ENCODE results near the gene CTDSP1. TPM values are rescaled to one million over a fixed set of nuclear protein-coding genes. Genes with fewer than 3 reads are reported as not detected.

CTDSP1 gene
- total and polyA plus RNA-seq, 8 donors: 43.3 to 188 (median 108) TPM

- peaks cover 57 to 72% (median 71%) of the 10 kb centered on the region in 4 donors for H3K4me1 ChIP-seq
- WGBS, 5 donors: 58 to 63% (median 59%) methylated on average over 10 to 16 of the region's 16 CpGs
- no peaks in the 10 kb centered on the region for H3K9me3 ChIP-seq
- H3K36me3 ChIP-seq: peaks cover 35 to 44% (median 41%) of the 10 kb centered on the region in 4 donors
- intact Hi-C loops (cut with DNase I; ENCODE audit: low total_unique reads): no loop called here
- H3K4me3 ChIP-seq: no peak overlapping the region
- no peaks in the 10 kb centered on the region for H3K27me3 ChIP-seq
- DNase-seq: peak in 1 of 2 donors; percentile 60
- peak overlapping the region; percentile 73 to 100 (median 90) for H3K27ac ChIP-seq
- TF ChIP-seq EP300 (IDR thresholded peaks at IDR 0.05) (no peak), POLR2A (IDR thresholded peaks at IDR 0.05) (no peak), POLR2AphosphoS5 (IDR thresholded peaks at IDR 0.05) (no peak)
- TF ChIP-seq, protein P1, sequence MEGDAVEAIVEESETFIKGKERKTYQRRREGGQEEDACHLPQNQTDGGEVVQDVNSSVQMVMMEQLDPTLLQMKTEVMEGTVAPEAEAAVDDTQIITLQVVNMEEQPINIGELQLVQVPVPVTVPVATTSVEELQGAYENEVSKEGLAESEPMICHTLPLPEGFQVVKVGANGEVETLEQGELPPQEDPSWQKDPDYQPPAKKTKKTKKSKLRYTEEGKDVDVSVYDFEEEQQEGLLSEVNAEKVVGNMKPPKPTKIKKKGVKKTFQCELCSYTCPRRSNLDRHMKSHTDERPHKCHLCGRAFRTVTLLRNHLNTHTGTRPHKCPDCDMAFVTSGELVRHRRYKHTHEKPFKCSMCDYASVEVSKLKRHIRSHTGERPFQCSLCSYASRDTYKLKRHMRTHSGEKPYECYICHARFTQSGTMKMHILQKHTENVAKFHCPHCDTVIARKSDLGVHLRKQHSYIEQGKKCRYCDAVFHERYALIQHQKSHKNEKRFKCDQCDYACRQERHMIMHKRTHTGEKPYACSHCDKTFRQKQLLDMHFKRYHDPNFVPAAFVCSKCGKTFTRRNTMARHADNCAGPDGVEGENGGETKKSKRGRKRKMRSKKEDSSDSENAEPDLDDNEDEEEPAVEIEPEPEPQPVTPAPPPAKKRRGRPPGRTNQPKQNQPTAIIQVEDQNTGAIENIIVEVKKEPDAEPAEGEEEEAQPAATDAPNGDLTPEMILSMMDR (IDR thresholded peaks at IDR 0.05): no peak
Measured at GRCh38 chr2:218404351-218405085, 4.8 kb downstream of the CTDSP1 start.

- DNase-seq: no peak
- peak overlapping the region; percentile 73 to 100 (median 90) for H3K27ac ChIP-seq
- H3K27me3 ChIP-seq: no peaks in the 10 kb centered on the region
- TF ChIP-seq POLR2AphosphoS5 (IDR thresholded peaks at IDR 0.05): no peak
- TF ChIP-seq POLR2A (IDR thresholded peaks at IDR 0.05): no peak
- TF ChIP-seq, protein P1 (IDR thresholded peaks at IDR 0.05): no peak
- no peak for TF ChIP-seq EP300 (IDR thresholded peaks at IDR 0.05)
- H3K4me3 ChIP-seq: peak overlapping the region in 3 of 4 donors; percentile 39 to 52 (median 44)
- H3K9me3 ChIP-seq: no peaks in the 10 kb centered on the region
- WGBS, 5 donors: 44 to 63% (median 51%) methylated on average over 5 to 8 of the region's 8 CpGs
- intact Hi-C loops (cut with DNase I; ENCODE audit: low total_unique reads): no loop called here
- H3K4me1 ChIP-seq: peaks cover 57 to 72% (median 71%) of the 10 kb centered on the region in 4 donors
- peaks cover 35 to 44% (median 41%) of the 10 kb centered on the region in 4 donors for H3K36me3 ChIP-seq
Measured at GRCh38 chr2:218405086-218405745, 5.5 kb downstream of the CTDSP1 start.

DNA sequence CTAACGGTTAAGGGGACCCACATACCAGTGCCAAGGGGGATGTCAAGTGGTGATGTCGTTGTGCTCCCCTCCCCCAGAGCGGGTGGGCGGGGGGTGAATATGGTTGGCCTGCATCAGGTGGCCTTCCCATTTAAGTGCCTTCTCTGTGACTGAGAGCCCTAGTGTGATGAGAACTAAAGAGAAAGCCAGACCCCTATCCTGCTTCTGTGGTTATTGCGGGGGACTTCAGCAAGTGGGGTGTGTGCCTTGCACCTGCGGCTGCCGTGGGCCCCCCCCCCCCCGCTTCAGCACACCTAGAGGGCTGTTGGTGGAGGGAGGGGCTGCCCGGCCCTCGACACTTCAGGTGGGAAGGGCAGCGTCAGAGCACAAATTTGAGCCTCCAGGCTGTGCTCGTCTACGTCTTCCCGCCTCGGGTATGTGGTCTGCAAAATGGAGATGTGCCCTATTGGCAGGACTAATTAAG is 6.1 kb downstream of the CTDSP1 start:
- peaks cover 35 to 44% (median 41%) of the 10 kb centered on the region in 4 donors for H3K36me3 ChIP-seq
- intact Hi-C loops (cut with DNase I; ENCODE audit: low total_unique reads): no loop called here
- peak overlapping the region; percentile 39 to 52 (median 44) for H3K4me3 ChIP-seq
- TF ChIP-seq POLR2A (IDR thresholded peaks at IDR 0.05) (no peak), POLR2AphosphoS5 (IDR thresholded peaks at IDR 0.05) (peak in 1 of 3 donors; percentile 10), EP300 (IDR thresholded peaks at IDR 0.05) (no peak)
- TF ChIP-seq, protein P1 (IDR thresholded peaks at IDR 0.05): no peak
- DNase-seq: no peak
- no peaks in the 10 kb centered on the region for H3K9me3 ChIP-seq
- H3K4me1 ChIP-seq: peaks cover 57 to 71% (median 70%) of the 10 kb centered on the region in 4 donors
- H3K27ac ChIP-seq: peak overlapping the region; percentile 73 to 100 (median 90)
- WGBS, 5 donors: 1 to 4% (median 3%) methylated on average over 11 to 15 of the region's 15 CpGs
- no peaks in the 10 kb centered on the region for H3K27me3 ChIP-seq

DNA sequence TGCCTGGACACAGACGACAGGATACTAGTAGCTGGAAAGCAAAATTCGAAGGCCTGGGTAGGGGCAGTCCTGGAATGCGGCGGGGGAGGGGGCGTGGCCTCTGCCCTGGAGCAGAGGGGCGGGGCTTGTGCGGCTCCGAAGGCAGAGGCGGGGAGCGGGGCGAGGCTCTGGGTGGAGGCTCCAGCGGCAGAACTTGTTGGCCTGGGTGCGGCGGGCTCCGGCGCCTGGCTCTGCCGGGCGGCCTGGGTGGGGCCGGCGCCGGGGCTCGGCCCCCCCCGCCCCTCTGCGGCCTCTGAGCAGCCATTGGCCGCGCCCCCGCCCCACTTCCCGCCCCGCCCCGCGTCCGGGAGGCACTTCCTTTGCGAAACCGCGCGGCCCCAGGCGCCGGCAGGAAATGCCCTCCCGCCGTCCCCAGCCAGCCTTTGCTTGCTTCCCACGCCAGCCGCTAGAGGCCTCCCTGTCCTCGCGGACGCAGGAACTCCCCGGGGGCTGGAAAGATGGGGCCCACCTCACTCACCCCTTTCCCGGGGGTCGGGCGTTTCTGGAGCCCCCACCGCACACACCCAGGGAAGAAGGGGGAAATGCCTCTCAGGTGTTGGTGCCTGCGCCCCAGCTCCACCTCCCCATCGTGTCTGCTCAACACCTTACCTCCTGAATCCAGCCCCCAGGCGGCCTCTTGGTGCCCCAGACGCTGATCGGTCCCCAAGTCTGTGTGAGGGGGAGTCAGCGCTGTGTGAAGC is 6.7 kb downstream of the CTDSP1 start:
- TF ChIP-seq POLR2A (IDR thresholded peaks at IDR 0.05) (peak in 1 of 4 donors; percentile 9), EP300 (IDR thresholded peaks at IDR 0.05) (no peak), POLR2AphosphoS5 (IDR thresholded peaks at IDR 0.05) (peak; percentile 55 to 91 (median 78))
- TF ChIP-seq, protein P1 (IDR thresholded peaks at IDR 0.05): peak in 5 of 7 experiments; percentile 74 to 84 (median 79)
- Histone ChIP-seq H3K27me3 (no peaks in the 10 kb centered on the region), H3K27ac (peak overlapping the region; percentile 86 to 100 (median 90)), H3K4me3 (peak overlapping the region; percentile 43 to 52 (median 44)), H3K9me3 (no peaks in the 10 kb centered on the region), H3K4me1 (peaks cover 53 to 65% (median 64%) of the 10 kb centered on the region in 4 donors), H3K36me3 (peaks cover 35 to 42% (median 40%) of the 10 kb centered on the region in 4 donors)
- DNase-seq: peak; percentile 97 to 98
- 0 to 2% (median 0%) methylated on average over 28 to 56 of the region's 56 CpGs for WGBS, 5 donors
- intact Hi-C loops (cut with DNase I; ENCODE audit: low total_unique reads): no loop called here
